Progenitor cell of endocrine pancreas (in vitro differentiated cells): Measurements from ENCODE around the gene CCDC179. TPM values are rescaled to one million over a fixed set of nuclear protein-coding genes. Genes with fewer than 3 reads are reported as not detected.

Source experiments
- DNase-seq: peaks from one replicate; pipeline ENCODE4 v3.0.0; 2021; ENCODE audit warnings: low spot score; ENCODE audit not compliant: unreplicated experiment
- H3K27ac Mint-ChIP-seq: 2 replicates; pipeline ENCODE4 v1.8.0; 2021; ENCODE audit warnings: mild to moderate bottlenecking, moderate library complexity, mixed read lengths
- H3K27me3 Mint-ChIP-seq: 2 replicates; pipeline ENCODE4 v1.8.0; 2021; ENCODE audit warnings: mixed read lengths
- H3K36me3 Mint-ChIP-seq: 2 replicates; pipeline ENCODE4 v1.8.0; 2022; ENCODE audit warnings: mixed read lengths; ENCODE audit not compliant: insufficient read depth
- H3K4me1 Mint-ChIP-seq: 2 replicates; pipeline ENCODE4 v1.8.0; 2021; ENCODE audit warnings: low read depth, mixed read lengths
- H3K4me3 Mint-ChIP-seq: 2 replicates; pipeline ENCODE4 v1.8.0; 2021; ENCODE audit warnings: low read depth, mild to moderate bottlenecking, moderate library complexity, mixed read lengths
- H3K9me3 Mint-ChIP-seq: 2 replicates; pipeline ENCODE4 v1.8.0; 2021; ENCODE audit warnings: low read depth, mixed read lengths
- CTCF ChIP-seq: fragments of 200-600 bp; sonication (generic); IDR thresholded peaks from one replicate; pipeline ENCODE4 v1.5.0; 2021; ENCODE audit warnings: antibody characterized with exemption, mild to moderate bottlenecking; ENCODE audit not compliant: unreplicated experiment
- total RNA-seq: library from RNA; stranded (reverse); gene quantifications from 2 replicates; pipeline ENCODE4 v1.2.1, GENCODE V29; 2021

The CCDC179 gene
- total RNA-seq, 1 donor from 2014 or later, result not detected

- peaks cover 8% of the 10 kb centered on the region for H3K9me3 Mint-ChIP-seq
- H3K27me3 Mint-ChIP-seq, result no peaks in the 10 kb centered on the region
- TF ChIP-seq CTCF, result no peak
- DNase-seq, result no peak
- H3K4me1 Mint-ChIP-seq, result no peaks in the 10 kb centered on the region
- H3K4me3 Mint-ChIP-seq, result no peak overlapping the region
- H3K27ac Mint-ChIP-seq, result no peak overlapping the region
- peaks cover 8% of the 10 kb centered on the region for H3K36me3 Mint-ChIP-seq
Measured at GRCh38 chr11:22809893-22810292, 50.4 kb downstream of the CCDC179 start.

GRCh38 chr11:22808571-22809197, 51.6 kb downstream of the CCDC179 start:
- no peak overlapping the region for H3K27ac Mint-ChIP-seq
- H3K36me3 Mint-ChIP-seq, result peaks cover 8% of the 10 kb centered on the region
- no peak for DNase-seq
- H3K9me3 Mint-ChIP-seq, result peaks cover 8% of the 10 kb centered on the region
- TF ChIP-seq CTCF, result no peak
- no peak overlapping the region for H3K4me3 Mint-ChIP-seq
- no peaks in the 10 kb centered on the region for H3K4me1 Mint-ChIP-seq
- no peaks in the 10 kb centered on the region for H3K27me3 Mint-ChIP-seq

- Mint-ChIP-seq H3K27ac (no peak overlapping the region), H3K27me3 (no peaks in the 10 kb centered on the region), H3K4me3 (no peak overlapping the region), H3K36me3 (peaks cover 8% of the 10 kb centered on the region), H3K4me1 (no peaks in the 10 kb centered on the region), H3K9me3 (peaks cover 8% of the 10 kb centered on the region)
- no peak for TF ChIP-seq CTCF
- DNase-seq, result no peak
Measured at GRCh38 chr11:22807855-22808570, 52.3 kb downstream of the CCDC179 start.

GRCh38 chr11:22807391-22807790, 52.9 kb downstream of the CCDC179 start:
- Mint-ChIP-seq H3K36me3 (peaks cover 8% of the 10 kb centered on the region), H3K4me1 (no peaks in the 10 kb centered on the region), H3K9me3 (peaks cover 8% of the 10 kb centered on the region), H3K27me3 (no peaks in the 10 kb centered on the region), H3K4me3 (no peak overlapping the region), H3K27ac (no peak overlapping the region)
- no peak for DNase-seq
- no peak for TF ChIP-seq CTCF

- no peak for TF ChIP-seq CTCF
- Mint-ChIP-seq H3K27me3 (no peaks in the 10 kb centered on the region), H3K4me1 (no peaks in the 10 kb centered on the region), H3K4me3 (no peak overlapping the region), H3K27ac (no peak overlapping the region), H3K9me3 (no peaks in the 10 kb centered on the region), H3K36me3 (no peaks in the 10 kb centered on the region)
- DNase-seq, result no peak
Measured at GRCh38 chr11:22802861-22803260, 57.4 kb downstream of the CCDC179 start.
